Renal cortical epithelial cell (primary cell): Measurements from ENCODE around the gene UBE2M. TPM values are rescaled to one million over a fixed set of nuclear protein-coding genes. Genes with fewer than 3 reads are reported as not detected.
"Not testable (repeated sequence)": the region's sequence is repeated elsewhere in the genome, so short reads cannot be mapped to it uniquely, and the experiment has no call there.

Source experiments
- DNase-seq: peaks from one replicate; pipeline ENCODE4 v3.0.0-alpha.2; 2011; ENCODE audit warnings: low read depth
- total RNA-seq: library from RNA; depleted of rRNA; stranded (reverse); fragments of >200 nt; gene quantifications from 2 replicates; pipeline ENCODE4 v1.2.3, GENCODE V29; 2014

The UBE2M gene
- total RNA-seq, 1 donor from 2014 or later, result 39.4 TPM

GRCh38 chr19:58539169-58539559 is 19.2 kb downstream of the UBE2M start:
- not testable (repeated sequence) for DNase-seq

- no peak for DNase-seq
Observed at GRCh38 chr19:58538257-58539168, 19.9 kb downstream of the UBE2M start.

- DNase-seq, result no peak
Observed at GRCh38 chr19:58536852-58537798, 21.3 kb downstream of the UBE2M start.

- no peak for DNase-seq
Observed at GRCh38 chr19:58535857-58536256, 22.6 kb downstream of the UBE2M start.

GRCh38 chr19:58531034-58531840 is 27.2 kb downstream of the UBE2M start:
- no peak for DNase-seq

- DNase-seq, result no peak
Observed at GRCh38 chr19:58529405-58529804, 29.0 kb downstream of the UBE2M start.

GRCh38 chr19:58522709-58523108 is 35.7 kb downstream of the UBE2M start:
- DNase-seq, result no peak

- DNase-seq, result no peak
Observed at GRCh38 chr19:58521651-58522050, 36.8 kb downstream of the UBE2M start.

GRCh38 chr19:58520257-58520599 is 38.2 kb downstream of the UBE2M start:
- DNase-seq, result no peak

- peak; percentile 90 for DNase-seq
Observed at GRCh38 chr19:58519355-58520256, 38.8 kb downstream of the UBE2M start, which contains the start of gene ZBTB45. ZBTB45 (minus strand) TSS chr19:58519810; CDS start chr19:58517673, 2,137 bp downstream.

- DNase-seq, result peak; percentile 46
Observed at GRCh38 chr19:58519087-58519354, 39.4 kb downstream of the UBE2M start.

- DNase-seq, result no peak
Observed at GRCh38 chr19:58518256-58519086, 39.9 kb downstream of the UBE2M start.

GRCh38 chr19:58516964-58517833 is 41.2 kb downstream of the UBE2M start:
- no peak for DNase-seq

- DNase-seq, result no peak
Observed at GRCh38 chr19:58516246-58516836, 42.1 kb downstream of the UBE2M start.

- DNase-seq, result no peak
Observed at GRCh38 chr19:58515259-58515658, 43.2 kb downstream of the UBE2M start.

- no peak for DNase-seq
Observed at GRCh38 chr19:58514564-58515022, 43.8 kb downstream of the UBE2M start.

GRCh38 chr19:58513694-58514563 is 44.5 kb downstream of the UBE2M start:
- peak; percentile 69 for DNase-seq
